Fibroblast of lung (primary cell): ENCODE results near the gene GP1BB.

ENCODE experiments used
- EZH2 ChIP-seq: IDR thresholded peaks from 2 replicates; pipeline ENCODE4 v1.5.1; 2012; ENCODE audit warnings: low read length, control low read depth, mild to moderate bottlenecking; ENCODE audit errors: missing control alignments
- TF ChIP-seq, protein P1 (sequence below), 2 donors: IDR thresholded peaks in 1 of 2; conservative IDR thresholded peaks in 1 of 2; 1 replicate in 1 of 2; 2 replicates in 1 of 2; pipeline ENCODE4 v1.5.1; 2011 to 2012; ENCODE audit warnings: low read length in 2 of 2, control low read depth in 1 of 2, inconsistent platforms in 1 of 2, low read depth in 1 of 2, mild to moderate bottlenecking in 1 of 2

DNA sequence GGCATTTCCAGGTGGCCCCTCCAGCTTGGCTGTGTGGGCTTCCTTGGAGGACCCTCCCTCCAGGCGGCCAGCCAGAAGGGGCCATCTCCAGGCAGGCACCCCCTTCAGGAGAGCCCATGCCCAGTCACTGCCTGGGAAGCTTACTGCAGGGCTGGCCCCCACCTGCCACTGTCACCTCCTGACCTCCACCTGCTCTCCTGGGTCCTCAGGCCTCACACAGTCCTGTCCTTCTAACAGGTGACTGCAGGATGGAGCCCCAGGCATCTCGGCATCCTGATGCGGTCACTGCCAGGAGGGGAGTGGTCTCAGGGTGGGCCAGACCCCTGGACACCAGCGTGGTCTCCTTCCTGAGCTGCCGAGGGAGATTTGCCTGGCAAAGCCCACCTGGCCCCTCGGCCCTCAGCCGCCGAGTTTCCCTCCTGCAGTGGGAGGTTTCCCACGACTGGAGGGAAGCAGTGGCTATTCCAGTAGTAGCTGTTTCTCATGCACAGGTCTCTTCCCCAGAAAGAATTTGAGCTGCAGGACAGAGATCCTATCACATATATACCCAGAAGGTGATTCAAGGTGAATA lies 50.2 kb downstream of the GP1BB start:
- TF ChIP-seq, protein P1, sequence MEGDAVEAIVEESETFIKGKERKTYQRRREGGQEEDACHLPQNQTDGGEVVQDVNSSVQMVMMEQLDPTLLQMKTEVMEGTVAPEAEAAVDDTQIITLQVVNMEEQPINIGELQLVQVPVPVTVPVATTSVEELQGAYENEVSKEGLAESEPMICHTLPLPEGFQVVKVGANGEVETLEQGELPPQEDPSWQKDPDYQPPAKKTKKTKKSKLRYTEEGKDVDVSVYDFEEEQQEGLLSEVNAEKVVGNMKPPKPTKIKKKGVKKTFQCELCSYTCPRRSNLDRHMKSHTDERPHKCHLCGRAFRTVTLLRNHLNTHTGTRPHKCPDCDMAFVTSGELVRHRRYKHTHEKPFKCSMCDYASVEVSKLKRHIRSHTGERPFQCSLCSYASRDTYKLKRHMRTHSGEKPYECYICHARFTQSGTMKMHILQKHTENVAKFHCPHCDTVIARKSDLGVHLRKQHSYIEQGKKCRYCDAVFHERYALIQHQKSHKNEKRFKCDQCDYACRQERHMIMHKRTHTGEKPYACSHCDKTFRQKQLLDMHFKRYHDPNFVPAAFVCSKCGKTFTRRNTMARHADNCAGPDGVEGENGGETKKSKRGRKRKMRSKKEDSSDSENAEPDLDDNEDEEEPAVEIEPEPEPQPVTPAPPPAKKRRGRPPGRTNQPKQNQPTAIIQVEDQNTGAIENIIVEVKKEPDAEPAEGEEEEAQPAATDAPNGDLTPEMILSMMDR (conservative IDR thresholded peaks at IDR 0.05 in 1 of 2, IDR thresholded peaks at IDR 0.05 in 1 of 2; ENCODE audit: low read depth in 1 of 2, low read length in 2 of 2): no peak
- TF ChIP-seq EZH2: no peak
